ENCODE results near the gene NTSR1.

GRCh38 chr20:62738025-62738881 is 29.6 kb downstream of the NTSR1 start:
- no peak for TF ChIP-seq TAF1 (IDR thresholded peaks at IDR 0.05; ENCODE audit: borderline replicate concordance, insufficient read depth, low read length)
- TF ChIP-seq SIN3A (IDR thresholded peaks at IDR 0.05; ENCODE audit: borderline replicate concordance, insufficient read depth, low read length) = no peak
